SIG-M5 treated with dmso at 0.1 percent for 504 hours (cell line): Measurements from ENCODE around the gene PSMC5.
"Not testable (repeated sequence)": the region's sequence is repeated elsewhere in the genome, so short reads cannot be mapped to it uniquely, and the experiment has no call there.

Source experiments
- DNase-seq: peaks from one replicate; lab custom pipeline; 2025; ENCODE audit not compliant: unreplicated experiment; lab: John Stamatoyannopoulos, UW

PSMC5 gene

DNA sequence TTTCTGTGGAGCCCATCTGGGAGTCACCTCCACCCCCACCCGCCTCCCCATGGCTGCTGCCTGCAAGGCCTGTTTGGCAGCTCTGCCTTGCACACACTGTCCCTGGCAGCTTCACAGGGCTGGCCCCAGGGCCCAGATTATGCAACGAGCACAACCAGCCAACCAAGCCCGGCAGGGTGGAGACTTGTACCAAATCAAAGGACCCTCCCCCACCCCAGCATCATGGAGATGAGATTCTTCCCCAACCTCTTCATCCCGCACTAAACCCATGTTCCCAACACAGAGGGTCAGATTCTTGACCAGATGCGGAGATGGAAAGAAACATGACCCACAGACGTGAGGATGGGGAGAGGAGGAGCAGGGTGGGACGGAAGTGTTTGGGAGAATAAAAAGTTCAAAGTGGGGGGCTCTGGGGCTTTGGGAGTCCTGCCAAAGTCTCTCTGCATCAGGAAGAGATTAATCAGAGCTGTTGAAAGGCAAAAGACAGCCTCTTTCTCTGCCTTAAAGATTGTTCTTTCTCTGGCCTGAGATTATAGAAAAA is 11.5 kb downstream of the PSMC5 start:
- peak; percentile 81 for DNase-seq

DNA sequence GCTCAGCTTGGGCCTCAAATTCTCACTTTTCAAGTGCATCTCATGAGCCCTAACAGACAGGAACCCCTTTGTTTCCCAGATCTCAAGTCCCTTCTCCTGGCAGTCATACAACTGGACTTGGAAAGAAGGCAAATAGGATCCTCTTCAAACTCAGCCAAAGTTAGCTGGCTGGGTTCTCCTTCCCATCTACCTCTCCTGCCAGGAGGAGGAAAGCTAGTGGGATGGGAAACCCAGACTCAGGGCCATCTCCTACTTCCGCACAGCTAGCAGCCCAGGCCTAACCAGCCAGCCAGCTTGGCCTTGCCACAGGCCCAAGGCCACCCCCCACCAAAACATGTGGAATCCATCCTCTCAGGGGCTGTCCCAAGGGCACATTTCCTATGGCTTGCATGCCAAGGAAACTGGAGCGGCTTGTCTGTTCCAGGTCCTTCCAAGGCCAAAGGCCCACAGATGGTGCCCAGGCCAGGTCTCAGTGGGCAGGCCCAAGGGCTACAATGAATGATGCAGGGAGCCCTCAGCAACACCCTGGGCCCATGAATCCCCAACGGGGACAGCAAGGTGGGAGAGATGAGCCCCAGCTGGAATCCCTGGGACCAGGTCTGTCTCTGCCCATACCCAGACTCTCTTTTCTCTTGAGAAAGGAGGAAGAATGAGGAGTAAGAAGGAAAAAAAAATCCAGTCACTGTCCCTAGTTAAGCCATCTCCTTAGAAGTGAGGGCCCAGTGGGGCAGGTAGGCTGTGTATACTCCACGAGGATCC is 13.5 kb downstream of the PSMC5 start:
- no peak for DNase-seq

DNA sequence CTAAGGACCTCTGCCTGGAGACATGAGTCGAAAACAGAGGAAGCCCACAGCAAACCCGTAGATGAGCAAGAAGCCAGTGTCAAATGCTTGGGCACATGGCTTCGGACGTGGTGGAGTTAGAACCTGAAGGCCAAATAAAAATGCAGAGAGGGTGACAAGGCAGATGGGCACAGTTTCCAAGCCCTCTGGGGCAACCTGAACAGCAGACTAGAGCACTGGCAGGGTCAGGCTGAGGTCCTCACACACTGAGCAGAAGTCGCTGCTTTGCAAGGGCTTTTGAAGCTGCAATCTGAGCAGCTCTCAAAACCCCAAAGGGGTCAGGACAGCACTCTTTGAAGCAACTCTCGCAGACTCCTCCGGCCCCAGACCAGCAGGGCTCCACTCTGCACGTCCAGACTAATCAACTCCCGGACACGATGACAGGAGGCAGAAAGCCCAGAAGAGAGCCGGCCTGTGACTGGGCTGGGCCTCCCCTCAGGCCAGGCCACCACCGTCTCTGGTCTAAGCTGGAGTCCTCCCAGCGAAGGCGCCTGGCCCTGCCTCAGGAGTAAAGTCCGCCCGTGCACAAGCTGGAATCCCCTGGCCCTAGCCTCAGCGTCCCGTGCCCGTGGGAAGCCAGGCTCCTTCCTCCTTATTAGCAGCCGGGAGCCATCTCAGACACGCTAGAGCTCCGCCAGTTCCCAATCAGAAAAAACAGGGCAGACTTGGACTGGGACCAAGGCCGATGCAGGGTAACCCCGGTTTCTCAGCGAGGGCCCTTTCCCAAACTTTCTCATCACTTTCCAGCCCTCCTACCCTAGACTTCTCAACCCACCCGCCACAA is 14.3 kb downstream of the PSMC5 start:
- peak; percentile 50 for DNase-seq

DNA sequence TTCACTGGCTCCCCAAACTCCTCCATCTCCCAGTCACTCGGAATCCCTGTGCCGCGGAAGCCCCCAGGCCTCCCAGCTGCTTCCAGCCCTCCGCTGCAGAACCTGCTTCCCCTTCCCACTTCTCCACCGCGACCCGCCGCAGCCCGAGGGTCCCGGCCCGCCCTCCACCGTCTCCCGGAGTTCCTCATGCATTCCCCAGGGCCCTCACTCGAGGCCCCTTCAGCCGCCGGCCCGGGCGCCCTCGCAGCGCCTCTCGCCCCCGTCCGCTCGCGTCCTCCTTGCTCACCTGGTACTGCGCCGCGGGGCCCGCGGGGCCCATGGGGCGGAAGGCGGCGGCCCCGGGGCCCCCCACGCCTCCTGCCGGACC is 14.9 kb downstream of the PSMC5 start:
- peak; percentile 44 for DNase-seq

DNA sequence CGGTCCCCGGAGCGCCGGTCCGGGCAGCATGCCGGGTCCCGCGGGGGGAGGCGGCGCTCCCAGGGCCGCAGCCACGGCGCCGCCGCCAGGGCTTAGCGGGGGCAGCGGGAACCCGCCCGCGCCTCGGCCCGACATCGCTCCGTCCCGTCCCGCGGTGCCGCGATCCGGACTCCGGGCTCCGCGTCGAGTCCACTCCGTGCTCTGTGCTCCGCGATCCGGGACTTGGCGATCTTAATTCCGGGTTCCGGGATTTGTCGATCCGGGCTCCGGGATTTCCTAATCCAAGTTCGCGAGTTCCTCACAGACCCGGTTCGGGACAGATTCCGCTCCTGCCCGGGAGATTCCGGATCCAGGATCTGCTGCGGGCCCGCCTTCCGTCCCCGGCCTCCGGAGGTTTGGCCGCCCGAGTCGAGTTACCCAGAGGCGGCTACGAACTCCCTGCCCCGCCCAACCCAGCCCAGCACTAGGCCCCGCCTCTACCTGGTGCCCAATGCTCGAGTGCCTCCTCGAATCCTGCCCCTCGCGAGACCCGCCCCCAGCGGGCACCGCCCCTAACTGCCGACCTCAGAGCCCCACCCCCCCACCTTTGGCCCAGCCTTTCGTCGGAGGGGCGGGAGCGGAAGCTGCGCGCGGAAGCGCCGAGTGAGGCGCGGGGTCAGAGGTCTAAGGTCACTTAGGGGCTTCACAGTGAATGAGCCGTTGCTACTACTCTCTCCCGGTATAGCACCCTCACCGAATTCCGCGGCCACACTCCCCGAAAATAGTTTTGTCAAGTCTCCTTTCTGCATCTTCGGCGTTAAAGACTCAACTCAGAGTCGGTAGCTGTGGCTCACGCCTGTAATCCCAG is 15.5 kb downstream of the PSMC5 start, which contains the start of gene SMARCD2:
Gene SMARCD2, minus strand, starts transcription at position 146 of the 847 bp plus-strand sequence. Its CDS starts 11 bp downstream, at position 135.
- peak; percentile 99 for DNase-seq

DNA sequence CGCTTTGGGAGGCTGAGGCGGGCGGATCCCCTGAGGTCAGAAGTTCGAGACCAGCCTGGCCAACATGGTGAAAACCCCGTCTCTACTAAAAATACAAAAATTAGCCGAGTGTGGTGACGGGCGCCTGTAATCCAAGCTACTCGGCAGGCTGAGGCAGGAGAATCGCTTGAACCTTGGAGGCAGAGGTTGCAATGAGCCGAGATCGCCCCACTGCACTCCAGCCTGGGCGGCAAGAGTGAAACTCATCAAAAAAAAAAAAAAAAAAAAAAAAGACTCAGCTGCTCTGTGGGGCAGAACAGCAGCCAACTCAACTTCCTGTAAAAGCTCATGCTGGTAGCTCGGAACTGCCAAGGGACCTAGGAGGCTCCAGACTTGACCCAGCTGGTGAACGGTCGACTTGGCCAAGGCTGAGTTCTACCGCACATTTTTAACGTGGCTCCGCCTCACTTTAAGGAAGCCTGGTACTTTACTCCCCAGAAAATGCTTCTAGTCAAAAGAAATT is 16.2 kb downstream of the PSMC5 start:
- peak; percentile 68 for DNase-seq

DNA sequence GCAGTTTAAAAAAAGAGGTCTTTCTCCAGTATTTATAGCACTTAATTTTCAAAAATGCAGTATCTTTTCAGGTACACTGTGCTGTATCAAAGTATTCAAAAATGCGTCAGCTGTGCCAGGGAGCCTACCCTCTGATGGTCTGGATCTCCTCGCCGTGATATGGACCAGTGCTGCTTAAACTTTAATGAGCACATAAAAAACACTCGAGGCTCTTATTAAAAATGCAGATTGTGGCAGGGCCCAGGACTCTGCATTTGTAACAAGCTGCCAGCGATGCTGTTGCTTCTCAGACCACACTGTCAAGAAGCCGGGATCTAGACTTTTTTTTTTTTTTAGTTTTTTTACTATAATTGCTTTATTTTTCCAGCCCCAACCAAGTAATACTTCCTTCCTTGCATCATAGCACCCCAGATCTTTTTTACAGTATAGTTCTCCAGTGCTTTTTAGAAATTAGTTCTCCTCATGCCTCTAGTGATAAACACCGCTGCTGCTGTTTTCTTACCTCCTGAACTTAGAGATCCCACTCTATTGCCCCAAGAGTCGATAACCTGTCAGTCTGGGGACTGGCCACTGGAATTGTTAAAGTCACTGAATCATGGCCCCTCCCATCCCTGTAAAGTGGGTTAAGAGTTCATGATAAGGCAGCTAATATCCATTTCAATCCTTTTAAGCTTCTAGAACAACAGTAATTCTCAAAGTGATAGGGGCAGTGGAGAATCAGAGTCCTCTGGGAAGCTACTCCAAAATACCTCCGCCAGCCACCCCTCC is 16.9 kb downstream of the PSMC5 start:
- DNase-seq, result no peak

DNA sequence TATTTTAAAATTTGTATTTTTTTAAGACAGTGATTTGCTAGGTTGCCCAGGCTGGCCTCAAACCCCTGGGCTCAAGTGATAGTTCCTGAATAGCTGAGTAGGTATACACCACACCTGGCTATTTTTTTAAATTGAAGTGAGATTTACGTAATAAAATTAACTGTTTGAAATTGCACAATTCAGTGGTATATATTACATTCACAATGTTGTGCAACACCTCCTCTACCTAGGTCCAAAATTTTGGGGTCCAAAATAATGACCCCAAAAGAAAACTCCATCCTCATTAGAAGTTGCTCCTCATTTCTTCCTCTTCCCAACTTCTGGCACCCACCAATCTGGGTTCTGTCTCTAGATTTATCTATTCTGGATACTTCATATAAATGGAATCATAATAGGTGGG is 18.3 kb downstream of the PSMC5 start:
- no peak for DNase-seq

DNA sequence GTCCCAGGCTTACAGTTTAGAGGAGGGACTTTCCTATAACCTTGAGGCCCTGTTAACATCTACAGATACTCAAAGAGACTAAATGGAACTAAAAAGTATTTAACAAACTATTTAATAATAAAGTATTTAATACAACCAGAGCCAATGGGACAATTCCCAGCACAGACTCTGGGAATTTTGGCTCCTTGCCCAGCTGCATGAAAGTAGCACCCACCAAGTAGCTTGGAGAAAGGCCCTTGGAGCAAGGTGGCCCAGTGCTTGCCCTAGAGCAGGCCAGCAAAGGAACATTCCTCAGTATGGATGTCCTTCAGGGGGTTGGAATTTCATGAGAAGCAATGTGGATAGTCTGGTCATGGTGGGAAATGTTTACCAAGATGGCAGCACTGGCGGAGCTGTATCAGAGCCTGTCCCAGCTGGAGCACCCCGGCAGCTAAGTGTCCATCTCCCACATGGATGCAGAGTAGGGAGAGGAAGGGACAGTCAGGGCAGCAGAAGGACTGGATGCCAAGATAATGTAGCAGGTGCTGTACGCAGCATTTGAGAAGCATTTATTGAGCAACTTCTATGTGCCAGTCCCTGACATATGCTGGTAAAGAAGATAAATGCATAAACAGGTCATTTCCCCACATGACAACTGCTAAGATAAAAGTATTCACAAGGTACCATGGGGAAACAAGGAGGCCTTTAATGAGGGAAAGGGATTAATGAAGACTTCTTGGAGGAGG is 20.5 kb downstream of the PSMC5 start:
- no peak for DNase-seq

DNA sequence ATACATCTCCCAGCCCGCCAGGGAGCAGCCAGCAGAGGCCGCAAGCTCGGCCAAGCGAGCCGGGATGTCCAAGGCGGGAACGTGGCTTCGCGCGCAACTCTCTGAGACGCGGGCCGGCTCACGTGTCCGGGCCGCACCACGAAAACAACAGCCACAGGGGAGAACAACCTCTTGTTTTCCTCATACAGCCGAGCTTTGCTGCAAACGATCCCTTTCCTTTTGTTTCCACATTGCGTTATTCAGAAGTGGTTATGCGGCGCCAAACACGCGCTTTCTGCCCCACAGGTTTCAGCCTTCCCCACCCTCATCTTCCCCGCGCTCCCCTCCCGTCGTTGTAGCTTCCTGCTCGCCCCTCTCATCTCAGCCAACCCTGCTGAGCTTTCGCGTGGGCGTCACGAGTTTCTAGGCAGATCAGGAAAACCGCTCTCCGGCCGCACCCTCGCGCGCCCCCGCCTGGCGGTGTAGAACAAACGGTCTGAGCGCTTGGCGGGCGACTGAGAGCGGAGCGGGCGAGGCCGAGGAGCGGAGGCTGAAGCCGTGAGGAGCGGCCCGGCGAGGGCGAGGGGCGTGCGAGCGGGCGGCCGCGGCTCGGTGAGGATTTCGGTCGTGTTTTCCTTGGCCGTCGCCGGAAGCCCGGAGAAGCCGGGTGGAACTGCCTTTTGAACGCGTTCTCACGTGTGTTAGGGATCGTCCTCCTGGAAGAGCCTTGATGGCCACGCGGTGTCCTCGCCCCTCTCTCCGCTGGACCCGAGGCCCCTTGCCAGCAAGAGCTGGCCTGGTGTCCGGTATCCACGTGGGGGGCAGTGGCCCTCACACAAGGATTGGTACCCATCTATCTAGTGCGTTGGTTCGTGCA is 21.8 kb downstream of the PSMC5 start:
- peak; percentile 92 for DNase-seq

DNA sequence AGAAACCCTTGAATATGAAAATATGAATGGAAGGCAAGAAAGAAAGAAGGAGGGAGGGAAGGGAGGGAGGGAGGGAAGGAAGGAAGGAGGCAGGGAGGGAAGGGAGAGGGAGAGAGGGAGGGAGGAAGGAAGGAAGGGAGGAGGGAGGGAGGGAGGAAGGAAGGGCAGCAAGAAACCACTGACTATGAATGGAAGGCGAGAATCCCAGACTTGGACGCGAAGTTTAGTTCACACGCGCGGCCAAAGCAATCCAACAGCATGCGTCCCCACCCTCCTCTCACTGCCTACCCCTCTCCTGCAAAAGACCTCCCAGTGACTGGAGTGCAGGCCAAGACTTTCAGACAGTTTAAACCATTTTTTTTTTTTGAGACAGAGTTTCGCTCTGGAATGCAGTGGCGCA is 23.2 kb downstream of the PSMC5 start:
- no peak for DNase-seq

DNA sequence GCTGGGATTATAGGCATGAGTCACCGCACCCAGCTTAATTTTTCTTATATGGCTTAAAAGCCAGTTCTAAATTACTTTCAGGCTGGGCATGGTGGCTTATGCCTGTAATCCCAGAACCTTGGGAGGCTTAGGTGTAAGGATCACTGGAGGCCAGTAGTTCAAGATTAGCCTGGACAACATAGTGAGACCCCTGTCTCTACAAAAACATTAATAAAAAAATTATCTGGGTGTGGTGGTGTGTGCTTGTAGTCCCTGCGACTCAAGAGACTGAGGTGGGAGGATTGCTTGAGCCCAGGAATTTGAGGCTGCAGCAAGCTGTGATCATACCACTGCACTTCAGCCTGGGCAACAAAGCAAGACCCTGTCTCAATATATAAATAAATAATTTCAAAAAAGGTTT is 26.0 kb downstream of the PSMC5 start:
- no peak for DNase-seq

DNA sequence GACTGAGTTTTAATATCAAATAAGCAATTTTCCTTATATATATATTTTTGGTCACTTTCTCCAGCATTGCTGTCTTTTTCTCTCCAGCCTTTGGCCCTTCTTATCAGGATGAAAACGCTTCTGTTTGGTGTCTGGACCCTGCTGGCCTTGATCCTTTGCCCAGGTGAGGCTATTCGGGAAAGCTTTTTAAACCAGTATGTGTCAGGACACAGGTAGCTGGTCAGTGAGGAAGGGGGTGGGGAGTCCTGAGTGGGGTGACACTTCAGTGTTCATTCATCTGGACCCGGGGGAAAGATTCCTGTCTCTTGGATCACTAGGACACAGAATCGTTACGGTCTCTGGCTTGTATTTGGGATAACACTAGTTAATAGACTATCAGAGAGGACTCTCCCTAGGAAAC is 27.5 kb downstream of the PSMC5 start:
- DNase-seq, result no peak

DNA sequence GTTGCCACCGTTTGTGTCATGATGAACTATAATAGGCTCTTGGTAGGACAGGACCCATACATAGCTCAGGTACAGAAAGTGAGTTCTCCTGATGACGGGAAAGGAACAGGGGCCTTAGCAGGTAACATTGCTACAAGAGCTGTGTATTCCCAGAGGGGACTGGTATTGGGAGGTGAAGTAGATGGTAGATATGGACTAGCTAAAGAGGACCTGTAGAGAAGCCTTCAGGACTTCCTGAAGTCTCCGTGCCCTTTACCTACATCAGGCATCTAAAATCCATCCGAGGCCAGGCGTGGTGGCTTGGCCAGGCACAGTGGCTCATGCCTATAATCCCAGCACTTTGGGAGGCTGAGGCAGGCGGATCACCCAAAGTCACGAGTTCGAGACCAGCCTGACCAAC is 28.0 kb downstream of the PSMC5 start:
- DNase-seq, result no peak

DNA sequence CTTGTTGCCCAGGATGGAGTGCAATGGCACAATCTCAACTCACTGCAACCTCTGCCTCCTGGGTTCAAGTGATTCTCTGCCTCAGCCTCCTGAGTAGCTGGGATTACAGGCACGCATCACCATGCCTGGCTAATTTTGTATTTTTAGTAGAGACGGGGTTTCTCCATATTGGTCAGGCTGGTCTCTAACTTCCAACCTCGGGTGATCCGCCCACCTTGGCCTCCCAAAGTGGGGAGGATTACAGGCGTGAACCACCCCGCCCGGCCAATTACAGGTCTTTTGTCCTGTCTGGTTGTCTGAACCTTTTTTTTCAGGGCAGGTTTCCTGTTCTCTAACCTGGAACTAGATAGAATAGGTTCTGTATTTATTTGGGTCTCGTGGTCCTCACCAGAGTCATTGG is 29.2 kb downstream of the PSMC5 start:
- DNase-seq, result not testable (repeated sequence)

DNA sequence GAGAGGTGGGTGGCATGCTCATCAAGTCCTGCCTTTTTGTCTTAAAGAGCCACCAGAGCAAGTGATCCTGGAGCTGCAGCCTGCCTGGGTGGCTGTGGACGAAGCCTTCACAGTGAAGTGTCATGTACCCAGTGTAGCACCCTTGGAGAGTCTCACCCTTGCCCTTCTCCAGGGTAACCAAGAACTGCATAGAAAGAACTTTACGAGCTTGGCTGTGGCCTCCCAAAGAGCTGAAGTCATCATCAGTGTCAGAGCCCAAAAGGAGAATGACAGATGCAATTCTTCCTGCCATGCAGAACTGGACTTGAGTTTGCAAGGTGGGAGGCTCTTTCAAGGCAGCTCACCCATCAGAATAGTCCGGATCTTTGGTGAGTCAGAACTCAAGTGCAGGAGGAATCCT is 32.0 kb downstream of the PSMC5 start:
- no peak for DNase-seq

DNA sequence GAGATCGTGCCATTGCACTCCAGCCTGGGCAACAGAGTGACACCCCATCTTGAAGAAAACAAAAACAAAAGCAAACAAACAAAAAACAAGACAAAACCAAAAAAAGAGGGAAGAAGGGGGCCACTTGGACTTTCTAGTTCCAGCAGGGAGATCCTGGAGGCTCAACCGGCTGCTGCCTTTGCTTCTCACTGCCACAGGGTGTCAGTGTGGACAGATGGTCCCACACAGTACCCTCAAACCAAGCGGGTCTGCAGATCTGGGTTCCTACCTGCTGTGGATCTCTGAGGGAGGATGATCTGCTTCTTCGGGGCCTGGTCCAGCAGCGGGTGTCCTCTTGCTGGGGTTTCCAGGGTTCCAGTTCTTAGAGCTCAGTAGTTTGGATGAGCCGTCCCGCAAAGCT is 39.4 kb downstream of the PSMC5 start:
- not testable (repeated sequence) for DNase-seq

DNA sequence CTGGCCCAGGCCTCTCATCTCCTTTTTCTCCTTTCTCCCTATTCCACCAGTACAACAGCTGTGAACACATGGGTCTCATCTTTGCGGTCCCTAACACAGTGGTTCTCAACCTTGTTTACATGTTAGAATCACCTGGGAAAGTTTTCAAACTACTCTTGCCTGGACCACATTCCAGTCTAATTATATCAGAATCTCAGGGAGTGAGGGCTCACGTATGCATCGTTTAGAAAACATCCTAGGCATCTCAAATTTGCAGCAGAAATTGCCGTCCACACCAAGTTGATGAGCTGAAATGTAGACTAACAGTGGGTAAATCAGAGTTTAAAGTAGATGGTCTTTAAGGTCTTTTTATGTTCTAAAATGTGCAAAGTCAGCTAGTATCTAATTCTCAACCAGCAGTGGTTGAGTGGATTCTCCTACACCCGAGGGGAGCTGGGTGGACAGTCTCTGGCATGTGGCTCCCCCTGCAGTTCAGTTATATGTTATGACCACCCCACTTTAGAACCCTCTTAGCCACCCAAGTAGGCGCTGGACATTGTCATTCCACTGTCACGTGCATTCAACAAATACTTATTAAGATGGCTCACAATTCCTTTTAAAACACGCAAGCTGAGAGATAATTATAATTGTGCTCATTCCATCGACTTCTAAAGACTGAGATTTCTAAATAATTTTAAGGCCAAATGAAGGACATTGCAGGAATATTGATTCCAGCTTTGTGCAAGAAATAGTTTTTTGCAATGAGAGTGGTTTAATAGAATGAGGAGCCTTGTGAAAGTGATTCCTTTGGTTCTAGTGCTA is 42.5 kb downstream of the PSMC5 start:
- not testable (repeated sequence) for DNase-seq
